ENCODE measurements around the gene SUPT4H1. TPM values are rescaled to one million over a fixed set of nuclear protein-coding genes. Genes with fewer than 3 reads are reported as not detected.

Gene SUPT4H1
- total RNA-seq, 1 donor from 2014 or later: 49.4 TPM

GRCh38 chr17:58382108-58382871 lies 30.3 kb upstream of the SUPT4H1 start:
- intact Hi-C loops (cut with DNase I): no loop called here
- DNase-seq (ENCODE audit: low spot score): no peak

DNA sequence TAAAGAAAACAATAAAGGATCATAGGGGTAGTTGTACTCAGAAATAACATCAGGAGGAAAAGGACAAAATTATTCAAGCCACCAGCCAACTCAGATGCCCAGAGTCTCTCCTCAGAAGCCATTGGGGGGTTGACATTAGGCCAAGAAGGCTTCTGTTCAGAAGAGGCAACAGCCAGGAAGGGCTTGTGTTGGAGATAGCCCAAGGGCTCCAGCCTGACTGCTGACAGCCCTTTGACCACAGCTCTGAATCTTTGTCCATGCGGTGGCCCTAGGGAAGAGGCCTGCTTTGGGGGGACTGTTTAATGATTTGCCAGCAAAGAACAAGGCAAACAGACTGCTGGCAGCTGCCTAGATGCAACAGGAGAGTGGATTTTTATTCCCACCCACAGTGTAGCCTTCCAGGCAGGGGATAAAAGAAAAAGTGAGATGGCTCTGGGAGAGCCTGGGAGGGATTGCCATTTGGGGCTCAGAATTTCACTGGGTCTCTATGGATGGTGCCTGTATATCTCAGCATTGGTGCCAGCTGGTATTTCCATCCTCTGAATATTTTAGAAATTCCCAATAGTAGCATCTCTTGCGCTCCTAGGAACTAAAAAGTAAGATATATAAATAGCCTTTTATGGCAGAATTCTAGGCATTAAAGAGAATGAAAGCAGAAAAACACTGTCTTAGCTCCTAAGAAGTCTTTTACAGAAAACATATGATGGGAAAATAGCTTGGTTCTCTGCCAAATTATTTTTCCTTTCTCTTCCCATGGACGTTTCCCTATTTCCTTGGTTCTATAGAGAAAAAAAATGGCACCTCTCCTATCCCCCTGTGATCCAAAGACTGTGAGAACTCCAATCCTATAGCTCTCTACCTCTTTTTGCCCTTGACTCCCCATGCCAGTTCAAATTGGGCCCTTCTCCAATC lies 29.4 kb upstream of the SUPT4H1 start:
- intact Hi-C loops (cut with DNase I): no loop called here
- no peak for DNase-seq (ENCODE audit: low spot score)

GRCh38 chr17:58380207-58381123 lies 28.5 kb upstream of the SUPT4H1 start:
- intact Hi-C loops (cut with DNase I): no loop called here
- no peak for DNase-seq (ENCODE audit: low spot score)

DNA sequence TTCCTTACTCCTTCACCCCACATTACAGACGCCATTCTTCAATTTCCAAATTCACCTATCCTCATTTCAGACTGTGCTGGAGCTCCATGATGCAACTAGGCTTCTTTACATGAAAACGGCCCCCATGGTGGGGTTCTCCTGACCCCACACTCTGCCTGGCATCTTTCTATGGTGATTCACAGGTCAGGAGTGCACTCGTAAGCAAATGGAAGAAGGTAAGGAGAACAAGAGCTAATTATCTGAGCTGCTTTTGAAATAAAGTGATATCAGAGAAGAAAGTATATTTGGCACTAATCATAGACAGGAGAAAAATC lies 27.5 kb upstream of the SUPT4H1 start:
- intact Hi-C loops (cut with DNase I): no loop called here
- no peak for DNase-seq (ENCODE audit: low spot score)

DNA sequence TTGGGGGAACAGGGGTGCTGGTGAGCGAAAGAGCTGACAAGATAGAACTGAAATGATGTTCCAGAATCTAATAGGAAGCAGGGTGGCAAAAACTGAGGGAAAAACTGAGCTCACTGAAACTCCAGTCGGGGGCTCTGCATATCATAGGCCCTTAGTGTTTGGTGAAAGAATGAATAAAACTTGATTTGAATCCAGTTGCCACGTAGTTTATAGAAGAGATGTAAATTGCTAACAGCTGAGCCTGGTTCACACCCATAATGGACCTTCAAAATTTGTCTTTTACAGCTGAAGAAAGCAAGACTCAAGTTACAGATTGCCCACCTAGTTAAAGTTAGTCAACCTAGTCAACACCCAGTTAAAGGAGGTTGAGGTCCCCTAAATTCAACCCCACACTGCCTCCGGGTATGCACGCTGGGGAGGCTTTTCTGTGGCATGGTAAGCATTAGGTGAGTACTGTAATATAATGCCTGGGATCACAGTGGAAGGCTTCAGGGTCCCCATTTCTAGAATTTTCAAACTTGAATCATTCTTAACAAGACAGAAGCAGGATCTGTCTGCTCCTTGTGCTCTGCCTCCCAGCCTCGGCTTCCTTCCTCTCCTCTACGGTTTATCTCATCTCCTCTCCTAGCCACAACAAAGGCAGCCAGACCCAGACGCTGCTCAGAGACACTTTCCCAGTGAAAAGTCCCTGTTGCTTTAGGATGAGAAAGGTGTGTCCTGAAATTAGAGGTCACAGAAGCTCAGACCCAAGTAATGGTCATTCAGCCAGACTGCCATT lies 26.9 kb upstream of the SUPT4H1 start:
- intact Hi-C loops (cut with DNase I): no loop called here
- no peak for DNase-seq (ENCODE audit: low spot score)

- no peak for DNase-seq (ENCODE audit: low spot score)
- intact Hi-C loops (cut with DNase I): no loop called here
These were observed 25.7 kb upstream of the SUPT4H1 start for GRCh38 chr17:58377661-58378060.

DNA sequence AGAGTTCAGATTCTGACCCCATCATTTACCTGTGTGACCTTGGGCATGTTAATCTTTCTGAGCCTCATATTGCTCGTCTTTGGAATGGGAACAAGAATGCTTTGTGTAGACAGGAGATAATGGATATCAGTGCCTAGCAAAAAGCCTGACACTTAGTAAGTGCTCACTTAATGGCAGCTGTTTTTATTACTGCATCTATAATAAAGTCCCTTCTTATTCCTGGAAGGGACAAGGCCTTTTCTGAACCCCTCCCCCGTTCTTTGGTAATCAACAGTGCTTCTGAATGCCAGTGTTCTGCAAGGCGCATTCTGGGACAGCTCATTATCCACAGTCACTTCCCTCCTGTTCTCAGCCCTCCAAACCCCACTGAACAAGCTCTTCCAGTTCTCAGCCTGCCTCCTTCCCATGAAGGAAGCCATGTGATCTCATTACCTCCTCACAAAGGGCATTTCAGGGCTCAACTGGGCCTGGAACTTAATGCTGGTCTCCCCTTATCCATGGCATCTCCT lies 25.1 kb upstream of the SUPT4H1 start:
- intact Hi-C loops (cut with DNase I): no loop called here
- DNase-seq (ENCODE audit: low spot score): no peak

- intact Hi-C loops (cut with DNase I): no loop called here
- no peak for DNase-seq (ENCODE audit: low spot score)
These were observed 24.5 kb upstream of the SUPT4H1 start for GRCh38 chr17:58376472-58377000.

GRCh38 chr17:58375811-58376210 lies 23.8 kb upstream of the SUPT4H1 start:
- intact Hi-C loops (cut with DNase I): no loop called here
- DNase-seq (ENCODE audit: low spot score): no peak

- intact Hi-C loops (cut with DNase I): no loop called here
- no peak for DNase-seq (ENCODE audit: low spot score)
These were observed 23.3 kb upstream of the SUPT4H1 start for GRCh38 chr17:58375256-58375655.

GRCh38 chr17:58373923-58374322 lies 21.9 kb upstream of the SUPT4H1 start:
- intact Hi-C loops (cut with DNase I): no loop called here
- no peak for DNase-seq (ENCODE audit: low spot score)

DNA sequence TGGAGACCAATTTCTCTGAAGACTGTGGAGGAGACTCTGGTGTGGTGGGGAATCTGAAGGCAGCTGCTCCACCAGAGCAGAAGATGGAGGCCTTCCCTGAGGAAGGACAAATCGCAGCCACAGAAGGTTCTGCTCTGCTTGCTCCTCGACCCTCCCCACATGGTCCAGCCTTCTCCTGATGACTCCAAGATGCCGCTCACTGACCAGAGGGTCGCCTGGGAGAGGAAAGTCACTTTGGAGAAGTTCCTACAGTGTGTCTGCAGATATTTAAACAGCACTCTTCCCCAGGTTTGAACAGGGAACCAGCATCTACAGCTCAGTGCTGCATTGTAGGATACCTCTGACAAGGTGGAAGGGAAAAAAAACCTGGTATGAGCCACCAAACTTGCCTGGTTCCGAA lies 21.0 kb upstream of the SUPT4H1 start:
- intact Hi-C loops (cut with DNase I): no loop called here
- DNase-seq (ENCODE audit: low spot score): no peak

DNA sequence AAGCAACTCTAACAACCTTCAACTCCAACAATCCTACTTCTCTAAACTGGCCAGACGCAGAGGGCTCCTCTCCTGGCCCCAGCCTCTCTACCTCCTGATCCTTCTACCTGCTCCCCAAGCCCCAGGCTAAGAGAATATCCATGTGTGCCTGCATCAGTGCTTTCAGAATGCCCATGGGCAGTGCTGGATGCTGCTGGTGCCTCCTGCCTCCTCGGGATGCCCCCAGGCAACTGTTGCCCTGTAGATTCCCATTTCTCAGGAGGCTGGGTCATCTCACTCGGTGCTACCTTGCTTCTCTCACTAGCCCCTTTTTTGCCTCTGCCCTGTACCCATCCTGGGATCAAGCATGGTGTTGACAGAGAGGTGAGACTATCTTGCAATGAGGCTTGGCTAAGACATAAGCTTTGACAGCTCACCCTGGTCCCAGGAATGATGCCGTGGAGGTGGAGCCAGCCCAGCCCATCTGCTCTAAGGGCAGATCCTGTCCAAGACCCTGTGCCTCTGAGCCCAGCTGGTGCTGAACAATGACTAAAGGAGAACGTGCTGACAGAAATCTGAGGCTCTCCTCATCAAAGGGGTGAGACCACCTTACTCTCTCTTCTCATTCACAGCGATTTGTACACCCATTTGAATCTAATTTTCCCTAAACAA lies 19.4 kb upstream of the SUPT4H1 start:
- intact Hi-C loops (cut with DNase I): no loop called here
- no peak for DNase-seq (ENCODE audit: low spot score)

DNA sequence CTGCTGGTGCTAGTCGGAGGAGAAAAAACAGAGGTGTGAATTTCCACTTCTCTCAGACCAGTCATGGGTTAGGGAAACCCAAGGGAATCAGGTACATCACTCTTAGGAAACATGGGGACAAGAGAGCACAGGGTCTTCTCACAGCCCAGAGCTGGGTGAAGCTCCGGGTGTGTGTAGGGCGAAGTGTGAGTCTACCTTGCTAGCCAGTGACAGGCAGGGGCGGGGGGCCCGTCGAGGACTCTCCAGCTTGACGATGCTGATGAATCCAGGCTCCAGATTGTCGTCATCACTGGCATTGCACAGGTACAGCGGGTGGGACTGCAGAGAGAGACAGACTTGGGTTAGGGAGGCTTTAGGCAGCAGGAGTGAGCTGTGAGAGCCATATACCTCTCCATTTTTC lies 18.7 kb upstream of the SUPT4H1 start:
- no peak for DNase-seq (ENCODE audit: low spot score)
- intact Hi-C loops (cut with DNase I): no loop called here

GRCh38 chr17:58370309-58370708 lies 18.3 kb upstream of the SUPT4H1 start:
- DNase-seq (ENCODE audit: low spot score): no peak
- intact Hi-C loops (cut with DNase I): no loop called here

- intact Hi-C loops (cut with DNase I): no loop called here
- DNase-seq (ENCODE audit: low spot score): no peak
These were observed 17.4 kb upstream of the SUPT4H1 start for GRCh38 chr17:58369214-58370031.

DNA sequence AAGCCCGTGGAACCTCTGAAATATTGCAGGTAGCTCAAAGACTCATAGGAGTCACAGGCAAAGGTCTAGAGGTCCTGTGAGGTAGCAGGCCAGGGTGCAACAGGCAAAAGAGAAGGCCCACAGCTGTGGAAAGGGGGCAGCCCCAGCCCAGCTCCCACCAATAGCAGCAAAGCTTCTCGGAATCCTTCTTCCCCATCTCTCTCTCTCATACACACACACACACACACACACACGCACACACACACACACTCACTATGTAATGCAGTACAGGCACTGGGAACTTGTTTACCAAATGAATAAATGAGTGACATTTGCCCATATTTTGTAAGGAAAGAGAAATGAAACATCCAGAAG lies 16.8 kb upstream of the SUPT4H1 start:
- no peak for DNase-seq (ENCODE audit: low spot score)
- intact Hi-C loops (cut with DNase I): no loop called here

GRCh38 chr17:58367461-58367860 lies 15.5 kb upstream of the SUPT4H1 start:
- intact Hi-C loops (cut with DNase I): no loop called here

More at GRCh38 chr17:58367461-58367860, 15.5 kb upstream of the SUPT4H1 start:
- DNase-seq (ENCODE audit: low spot score): no peak

All from cardiac septum (tissue), 1 donor.